H9 (cell line): Measurements from ENCODE around the gene PDIA4. TPM values are rescaled to one million over a fixed set of nuclear protein-coding genes. Genes with fewer than 3 reads are reported as not detected.
A peak's percentile ranks its signal among the peaks of the same experiment; 100 is the strongest.

Experiments used
- DNase-seq: peaks from one replicate; pipeline ENCODE4 v3.0.0-alpha.2; 2017
- H2AFZ ChIP-seq: one replicate; pipeline ENCODE4 v1.6.1; 2013; ENCODE audit warnings: mild to moderate bottlenecking, low read length, control low read depth, moderate library complexity
- H2AK5ac ChIP-seq: 2 replicates; pipeline ENCODE4 v1.6.1; 2013; ENCODE audit warnings: low read length, control low read depth, mixed read lengths; ENCODE audit not compliant: insufficient read length
- H2BK120ac ChIP-seq: one replicate; pipeline ENCODE4 v1.6.1; 2013; ENCODE audit warnings: low read depth, mild to moderate bottlenecking, low read length, control low read depth, inconsistent platforms; ENCODE audit not compliant: poor library complexity, severe bottlenecking
- H2BK12ac ChIP-seq: 2 replicates; pipeline ENCODE4 v1.6.1; 2013; ENCODE audit warnings: low read length, control low read depth, mixed read lengths, low read depth; ENCODE audit not compliant: insufficient read length
- H2BK15ac ChIP-seq: 2 replicates; pipeline ENCODE4 v1.6.1; 2013; ENCODE audit warnings: low read depth, low read length, control low read depth
- H2BK20ac ChIP-seq: one replicate; pipeline ENCODE4 v1.6.1; 2013; ENCODE audit warnings: low read depth, mild to moderate bottlenecking, low read length, control low read depth, inconsistent platforms; ENCODE audit not compliant: poor library complexity, severe bottlenecking
- H2BK5ac ChIP-seq: 2 replicates; pipeline ENCODE4 v1.6.1; 2013; ENCODE audit warnings: low read length, control low read depth, mixed read lengths; ENCODE audit not compliant: insufficient read length
- H3K14ac ChIP-seq: 2 replicates; pipeline ENCODE4 v1.6.1; 2013; ENCODE audit warnings: low read length, control low read depth; ENCODE audit not compliant: insufficient read depth
- H3K18ac ChIP-seq: 2 replicates; pipeline ENCODE4 v1.6.1; 2013; ENCODE audit warnings: low read depth, mild to moderate bottlenecking, mixed read lengths, low read length, control low read depth; ENCODE audit not compliant: insufficient read length
- H3K23ac ChIP-seq: 2 replicates; pipeline ENCODE4 v1.6.1; 2013; ENCODE audit warnings: low read length, control low read depth, mixed read lengths, low read depth; ENCODE audit not compliant: insufficient read length
- H3K23me2 ChIP-seq: 2 replicates; pipeline ENCODE4 v1.6.1; 2013; ENCODE audit warnings: low read depth, mild to moderate bottlenecking, mixed read lengths, low read length, control low read depth; ENCODE audit not compliant: insufficient read length, poor library complexity, severe bottlenecking
- H3K27ac ChIP-seq: 2 replicates; pipeline ENCODE4 v1.5.1; 2013; ENCODE audit warnings: low read length, control low read depth, mixed read lengths, low read depth; ENCODE audit not compliant: insufficient read length
- H3K27me3 ChIP-seq: 2 replicates; pipeline ENCODE4 v1.6.1; 2013; ENCODE audit warnings: low read length, control low read depth, inconsistent platforms; ENCODE audit not compliant: insufficient read depth
- H3K4ac ChIP-seq: 2 replicates; pipeline ENCODE4 v1.6.1; 2013; ENCODE audit warnings: low read depth, mild to moderate bottlenecking, control low read depth, inconsistent platforms, low read length, moderate library complexity
- H3K4me1 ChIP-seq: 2 replicates; pipeline ENCODE4 v1.6.1; 2013; ENCODE audit warnings: low read length, control low read depth, inconsistent platforms; ENCODE audit not compliant: insufficient read depth
- H3K4me2 ChIP-seq: 2 replicates; pipeline ENCODE4 v1.6.1; 2013; ENCODE audit warnings: low read length, control low read depth, mixed read lengths; ENCODE audit not compliant: insufficient read length, insufficient read depth
- H3K56ac ChIP-seq: 2 replicates; pipeline ENCODE4 v1.6.1; 2013; ENCODE audit warnings: low read depth, mild to moderate bottlenecking, mixed read lengths, low read length, control low read depth; ENCODE audit not compliant: insufficient read length
- H3K79me1 ChIP-seq: 2 replicates; pipeline ENCODE4 v1.6.1; 2013; ENCODE audit warnings: low read depth, mild to moderate bottlenecking, moderate library complexity, low read length, control low read depth, inconsistent platforms; ENCODE audit not compliant: insufficient read depth, poor library complexity, severe bottlenecking
- H3K79me2 ChIP-seq: 2 replicates; pipeline ENCODE4 v1.6.1; 2013; ENCODE audit warnings: low read length, control low read depth, inconsistent platforms; ENCODE audit not compliant: insufficient read depth
- H3K9ac ChIP-seq: 2 replicates; pipeline ENCODE4 v1.6.1; 2013; ENCODE audit warnings: low read length, control low read depth, mixed read lengths; ENCODE audit not compliant: insufficient read length; ENCODE audit errors: extremely low read depth
- H3K9me3 ChIP-seq: one replicate; pipeline ENCODE4 v1.6.1; 2013; ENCODE audit warnings: low read depth, low read length, inconsistent platforms; ENCODE audit not compliant: control insufficient read depth
- H3T11ph ChIP-seq: one replicate; pipeline ENCODE4 v1.6.1; 2013; ENCODE audit warnings: mild to moderate bottlenecking, low read length, control low read depth, inconsistent platforms
- H4K20me1 ChIP-seq: one replicate; pipeline ENCODE4 v1.6.1; 2013; ENCODE audit not compliant: control insufficient read depth, insufficient read length, insufficient read depth
- H4K5ac ChIP-seq: 2 replicates; pipeline ENCODE4 v1.6.1; 2013; ENCODE audit warnings: low read depth, mild to moderate bottlenecking, mixed read lengths, low read length, control low read depth; ENCODE audit not compliant: insufficient read length
- H4K8ac ChIP-seq: replicated peaks from 2 replicates; pipeline ENCODE4 v1.6.1; 2013; ENCODE audit warnings: low read length, control low read depth, mixed read lengths, low read depth; ENCODE audit not compliant: insufficient read length
- H4K91ac ChIP-seq: 2 replicates; pipeline ENCODE4 v1.6.1; 2013; ENCODE audit warnings: low read depth, mild to moderate bottlenecking, moderate library complexity, mixed read lengths, low read length, control low read depth; ENCODE audit not compliant: insufficient read length
- H3K27ac Mint-ChIP-seq, 3 experiments: 2 replicates in 2 of 3; 3 replicates in 1 of 3; pipeline ENCODE4 v1.8.0; 2020 to 2021; ENCODE audit warnings: mixed read lengths in 3 of 3, mild to moderate bottlenecking in 1 of 3, moderate library complexity in 1 of 3
- H3K27me3 Mint-ChIP-seq: 2 replicates; pipeline ENCODE4 v1.8.0; 2021; ENCODE audit warnings: low read depth, mild to moderate bottlenecking, moderate library complexity, mixed read lengths
- H3K36me3 Mint-ChIP-seq, 3 experiments: 2 replicates in 2 of 3; 3 replicates in 1 of 3; pipeline ENCODE4 v1.8.0; 2020 to 2021; ENCODE audit warnings: low read depth in 3 of 3, mixed read lengths in 3 of 3; ENCODE audit not compliant: insufficient read depth in 1 of 3
- H3K4me1 Mint-ChIP-seq, 2 experiments: 2 replicates each; pipeline ENCODE4 v1.8.0; 2020; ENCODE audit warnings: mixed read lengths in 2 of 2
- H3K4me3 Mint-ChIP-seq, 2 experiments: 2 replicates in 1 of 2; 3 replicates in 1 of 2; pipeline ENCODE4 v1.8.0; 2020 to 2021; ENCODE audit warnings: mild to moderate bottlenecking in 2 of 2, mixed read lengths in 2 of 2, moderate library complexity in 1 of 2
- H3K9me3 Mint-ChIP-seq, 2 experiments: 2 replicates in 1 of 2; 3 replicates in 1 of 2; pipeline ENCODE4 v1.8.0; 2020; ENCODE audit warnings: mild to moderate bottlenecking in 2 of 2, mixed read lengths in 2 of 2, moderate library complexity in 1 of 2
- WGBS: extraction: QIAGEN DNeasy Blood & Tissue Kit; methylation state at CpG from one replicate; pipeline ENCODE4 v1.1.7; 2013; ENCODE audit warnings: missing lambda C conversion rate, low lambda C conversion rate, mixed read lengths; ENCODE audit not compliant: insufficient read length; ENCODE audit errors: extremely low coverage; 5-methylcytosine and 5-hydroxymethylcytosine counted together
- total RNA-seq: library from RNA; stranded (reverse); gene quantifications from 2 replicates; pipeline ENCODE4 v1.2.1, GENCODE V29; 2021
- TF ChIP-seq, protein P1 (sequence below): fragments of 200-600 bp; sonication (generic); conservative IDR thresholded peaks from 3 replicates; pipeline ENCODE4 v1.8.0; 2021; ENCODE audit warnings: antibody characterized with exemption, mild to moderate bottlenecking

PDIA4 gene
- total RNA-seq, 1 experiment from 2014 or later: 217 TPM

- Histone ChIP-seq H3K9ac (no peak overlapping the region), H3K79me1 (no peaks in the 10 kb centered on the region), H3K4ac (no peak overlapping the region), H3K23ac (no peak overlapping the region), H2BK120ac (no peak overlapping the region), H4K91ac (no peak overlapping the region), H3K14ac (no peak overlapping the region), H3K27ac (no peak overlapping the region), H3K27me3 (no peaks in the 10 kb centered on the region), H2BK5ac (no peak overlapping the region), H3K79me2 (no peaks in the 10 kb centered on the region), H2AFZ (no peak overlapping the region), H3K9me3 (no peaks in the 10 kb centered on the region), H4K20me1 (no peaks in the 10 kb centered on the region), H3K4me2 (no peak overlapping the region), H3K23me2 (peaks cover 1% of the 10 kb centered on the region), H2BK15ac (no peak overlapping the region), H3K18ac (no peak overlapping the region), H3T11ph (no peak overlapping the region), H4K8ac (no peak overlapping the region), H3K56ac (no peak overlapping the region), H2BK20ac (no peak overlapping the region), H4K5ac (no peak overlapping the region), H3K4me1 (no peaks in the 10 kb centered on the region), H2AK5ac (no peak overlapping the region), H2BK12ac (no peak overlapping the region)
- peaks cover 2% of the 10 kb centered on the region; the same call in 1 of the 2 replicates for H3K27me3 Mint-ChIP-seq
- no peak for DNase-seq
- peaks cover 10 to 16% of the 10 kb centered on the region in 2 experiments for H3K4me1 Mint-ChIP-seq
- no peak overlapping the region for H3K4me3 Mint-ChIP-seq
- H3K36me3 Mint-ChIP-seq: no peaks in the 10 kb centered on the region
- WGBS: no CpG with 5 or more reads among the region's 3 CpGs
- peak overlapping the region in 1 of 3 experiments; percentile 55; a peak in 1 of 7 replicates for H3K27ac Mint-ChIP-seq
- peaks cover 0 to 3% of the 10 kb centered on the region in 2 experiments; a peak in 1 of 5 replicates for H3K9me3 Mint-ChIP-seq
- TF ChIP-seq, protein P1, sequence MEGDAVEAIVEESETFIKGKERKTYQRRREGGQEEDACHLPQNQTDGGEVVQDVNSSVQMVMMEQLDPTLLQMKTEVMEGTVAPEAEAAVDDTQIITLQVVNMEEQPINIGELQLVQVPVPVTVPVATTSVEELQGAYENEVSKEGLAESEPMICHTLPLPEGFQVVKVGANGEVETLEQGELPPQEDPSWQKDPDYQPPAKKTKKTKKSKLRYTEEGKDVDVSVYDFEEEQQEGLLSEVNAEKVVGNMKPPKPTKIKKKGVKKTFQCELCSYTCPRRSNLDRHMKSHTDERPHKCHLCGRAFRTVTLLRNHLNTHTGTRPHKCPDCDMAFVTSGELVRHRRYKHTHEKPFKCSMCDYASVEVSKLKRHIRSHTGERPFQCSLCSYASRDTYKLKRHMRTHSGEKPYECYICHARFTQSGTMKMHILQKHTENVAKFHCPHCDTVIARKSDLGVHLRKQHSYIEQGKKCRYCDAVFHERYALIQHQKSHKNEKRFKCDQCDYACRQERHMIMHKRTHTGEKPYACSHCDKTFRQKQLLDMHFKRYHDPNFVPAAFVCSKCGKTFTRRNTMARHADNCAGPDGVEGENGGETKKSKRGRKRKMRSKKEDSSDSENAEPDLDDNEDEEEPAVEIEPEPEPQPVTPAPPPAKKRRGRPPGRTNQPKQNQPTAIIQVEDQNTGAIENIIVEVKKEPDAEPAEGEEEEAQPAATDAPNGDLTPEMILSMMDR: no peak
Measured at GRCh38 chr7:148967602-148968001, 60.7 kb downstream of the PDIA4 start.
